IMR-90 (cell line): ENCODE measurements around the gene TSPAN31. TPM values are rescaled to one million over a fixed set of nuclear protein-coding genes. Genes with fewer than 3 reads are reported as not detected.

Experiments
- ATAC-seq: fragments of 200-7000 bp; cut with Tn5 transposase; 2 replicates; pipeline ENCODE4 v1.9.1; 2020; ENCODE audit warnings: low read depth, mild to moderate bottlenecking, moderate library complexity
- BruUV-seq: library from RNA; stranded (reverse); fragments of 400-500 nt; replicated peaks from 2 replicates; lab custom pipeline; 2021; lab: Mats Ljungman, UMichigan
- CTCF ChIA-PET: fragments of 300-600 bp; formaldehyde crosslinking; extraction: SDS; loops from one replicate; lab custom pipeline; 2021; ENCODE audit warnings: antibody characterized with exemption; lab: Yijun Ruan, JAX
- POLR2A ChIA-PET: fragments of 300-600 bp; sonication (Branson Sonifier 250); formaldehyde crosslinking; loops from one replicate; lab custom pipeline; 2022; ENCODE audit warnings: antibody characterized with exemption; ENCODE audit not compliant: unreplicated experiment; lab: Charles Lee
- DNase-seq: peaks from one replicate; pipeline ENCODE4 v3.0.0; 2013
- H2AFZ ChIP-seq: replicated peaks from 2 replicates; pipeline ENCODE3; 2013; ENCODE audit warnings: low read length, mild to moderate bottlenecking; ENCODE audit not compliant: poor library complexity
- H2AK5ac ChIP-seq: 2 replicates; pipeline ENCODE4 v1.6.1; 2013; ENCODE audit warnings: low read depth, low read length, inconsistent platforms
- H2AK9ac ChIP-seq: replicated peaks from 2 replicates; pipeline ENCODE3; 2013; ENCODE audit warnings: mild to moderate bottlenecking, low read depth, low read length, moderate library complexity; ENCODE audit not compliant: poor library complexity
- H2BK120ac ChIP-seq: 2 replicates; pipeline ENCODE4 v1.6.1; 2013; ENCODE audit warnings: low read depth, low read length, inconsistent platforms
- H2BK15ac ChIP-seq: 3 replicates; pipeline ENCODE4 v1.6.1; 2013; ENCODE audit warnings: low read depth, low read length, inconsistent platforms
- H2BK20ac ChIP-seq: 2 replicates; pipeline ENCODE4 v1.6.1; 2013; ENCODE audit warnings: low read depth, mild to moderate bottlenecking, inconsistent platforms, low read length, moderate library complexity
- H2BK5ac ChIP-seq: 2 replicates; pipeline ENCODE4 v1.6.1; 2013; ENCODE audit warnings: mild to moderate bottlenecking, low read depth, low read length, inconsistent platforms; ENCODE audit not compliant: poor library complexity, severe bottlenecking
- H3K14ac ChIP-seq: replicated peaks from 2 replicates; pipeline ENCODE4 v1.6.1; 2013; ENCODE audit warnings: low read depth, low read length, inconsistent platforms
- H3K18ac ChIP-seq: 2 replicates; pipeline ENCODE4 v1.6.1; 2013; ENCODE audit warnings: low read depth, low read length, control low read depth
- H3K23ac ChIP-seq: 2 replicates; pipeline ENCODE4 v1.6.1; 2013; ENCODE audit warnings: low read depth, low read length, inconsistent platforms
- H3K27ac ChIP-seq: 2 replicates; pipeline ENCODE4 v1.5.1; 2013; ENCODE audit warnings: mild to moderate bottlenecking, control low read depth, low read length; ENCODE audit not compliant: insufficient read depth
- H3K27me3 ChIP-seq: 2 replicates; pipeline ENCODE4 v1.6.1; 2013; ENCODE audit warnings: low read length; ENCODE audit not compliant: control insufficient read depth, insufficient read depth
- H3K36me3 ChIP-seq: 2 replicates; pipeline ENCODE4 v1.6.1; 2013; ENCODE audit warnings: low read length, mixed read lengths; ENCODE audit not compliant: control insufficient read depth, insufficient read depth
- H3K4ac ChIP-seq: 2 replicates; pipeline ENCODE4 v1.6.1; 2013; ENCODE audit warnings: low read depth, low read length, inconsistent platforms
- H3K4me1 ChIP-seq: 2 replicates; pipeline ENCODE4 v1.6.1; 2013; ENCODE audit warnings: low read length, mixed read lengths; ENCODE audit not compliant: control insufficient read depth, insufficient read depth
- H3K4me2 ChIP-seq: 2 replicates; pipeline ENCODE4 v1.6.1; 2013; ENCODE audit warnings: low read depth, mild to moderate bottlenecking, control low read depth, low read length, moderate library complexity
- H3K4me3 ChIP-seq: 2 replicates; pipeline ENCODE4 v1.5.1; 2013; ENCODE audit warnings: low read depth, mild to moderate bottlenecking, control low read depth, low read length, moderate library complexity; ENCODE audit not compliant: insufficient read depth
- H3K56ac ChIP-seq: 2 replicates; pipeline ENCODE4 v1.6.1; 2013; ENCODE audit warnings: low read length, inconsistent platforms; ENCODE audit not compliant: insufficient read depth; ENCODE audit errors: extremely low read depth
- H3K79me1 ChIP-seq, 2 experiments: 2 replicates each; pipeline ENCODE4 v1.6.1; 2013; ENCODE audit warnings: low read length in 2 of 2, inconsistent platforms in 1 of 2, low read depth in 1 of 2
- H3K9ac ChIP-seq: 2 replicates; pipeline ENCODE4 v1.6.1; 2013; ENCODE audit warnings: low read depth, low read length, control low read depth
- H3K9me1 ChIP-seq: 2 replicates; pipeline ENCODE4 v1.6.1; 2013; ENCODE audit warnings: low read length, inconsistent platforms; ENCODE audit not compliant: insufficient read depth
- H3K9me3 ChIP-seq: 2 replicates; pipeline ENCODE4 v1.6.1; 2013; ENCODE audit warnings: low read length; ENCODE audit not compliant: control insufficient read depth, insufficient read depth
- H4K20me1 ChIP-seq: 2 replicates; pipeline ENCODE4 v1.6.1; 2013; ENCODE audit warnings: low read length, inconsistent platforms; ENCODE audit not compliant: insufficient read depth
- H4K5ac ChIP-seq: 2 replicates; pipeline ENCODE4 v1.6.1; 2013; ENCODE audit warnings: mild to moderate bottlenecking, low read depth, low read length, control low read depth
- H4K8ac ChIP-seq, 2 experiments: 2 replicates each; pipeline ENCODE4 v1.6.1; 2013; ENCODE audit warnings: low read depth in 2 of 2, low read length in 2 of 2, control low read depth in 1 of 2, inconsistent platforms in 1 of 2
- H4K91ac ChIP-seq: 2 replicates; pipeline ENCODE4 v1.6.1; 2013; ENCODE audit warnings: low read depth, low read length, inconsistent platforms; ENCODE audit not compliant: insufficient read depth
- BHLHE40 ChIP-seq: fragments of 150-350 bp; IDR thresholded peaks from 2 replicates; pipeline ENCODE4 v1.6.1; 2016; ENCODE audit warnings: mild to moderate bottlenecking, low read depth, low read length
- CEBPB ChIP-seq: IDR thresholded peaks from 2 replicates; pipeline ENCODE4 v1.6.1; 2012; ENCODE audit warnings: low read depth, low read length, improper control_type of control experiment
- CHD1 ChIP-seq: IDR thresholded peaks from 2 replicates; pipeline ENCODE4 v1.6.1; 2012; ENCODE audit warnings: low read depth, low read length, improper control_type of control experiment
- CTCF ChIP-seq: conservative IDR thresholded peaks from 2 replicates; pipeline ENCODE4 v1.5.1; 2012; ENCODE audit warnings: mild to moderate bottlenecking, low read depth, low read length, improper control_type of control experiment
- ELK1 ChIP-seq: fragments of 150-350 bp; IDR thresholded peaks from 2 replicates; pipeline ENCODE4 v1.6.1; 2016; ENCODE audit warnings: low read depth, mild to moderate bottlenecking, low read length, moderate library complexity, borderline replicate concordance
- MAFK ChIP-seq: IDR thresholded peaks from 2 replicates; pipeline ENCODE4 v1.6.1; 2012; ENCODE audit warnings: low read depth, low read length, improper control_type of control experiment
- MAZ ChIP-seq: IDR thresholded peaks from 2 replicates; pipeline ENCODE4 v1.6.1; 2012; ENCODE audit warnings: low read depth, mild to moderate bottlenecking, low read length, improper control_type of control experiment, moderate library complexity, borderline replicate concordance
- MXI1 ChIP-seq: IDR thresholded peaks from 2 replicates; pipeline ENCODE4 v1.6.1; 2012; ENCODE audit warnings: low read depth, mild to moderate bottlenecking, low read length, moderate library complexity, borderline replicate concordance
- NFE2L2 ChIP-seq: fragments of 150-350 bp; IDR thresholded peaks from 2 replicates; pipeline ENCODE4 v1.6.1; 2016; ENCODE audit warnings: low read depth, mild to moderate bottlenecking, low read length
- POLR2A ChIP-seq: IDR thresholded peaks from 2 replicates; pipeline ENCODE4 v1.6.1; 2012; ENCODE audit warnings: mild to moderate bottlenecking, low read depth, low read length
- RAD21 ChIP-seq: IDR thresholded peaks from 2 replicates; pipeline ENCODE4 v1.6.1; 2012; ENCODE audit warnings: low read length, improper control_type of control experiment
- RCOR1 ChIP-seq: IDR thresholded peaks from 2 replicates; pipeline ENCODE4 v1.6.1; 2012; ENCODE audit warnings: mild to moderate bottlenecking, low read length, improper control_type of control experiment; ENCODE audit not compliant: insufficient replicate concordance
- RFX5 ChIP-seq: IDR thresholded peaks from 2 replicates; pipeline ENCODE4 v1.8.0; 2012; ENCODE audit warnings: low read depth, mild to moderate bottlenecking, low read length, moderate library complexity
- SMC3 ChIP-seq: fragments of 150-350 bp; IDR thresholded peaks from 2 replicates; pipeline ENCODE4 v1.6.1; 2016; ENCODE audit warnings: low read depth, mild to moderate bottlenecking, antibody characterized with exemption, low read length, moderate library complexity
- USF2 ChIP-seq: fragments of 150-350 bp; IDR thresholded peaks from 2 replicates; pipeline ENCODE4 v1.6.1; 2017; ENCODE audit warnings: mild to moderate bottlenecking, antibody characterized with exemption, low read length, low read depth
- WGBS, 2 experiments: methylation state at CpG; one replicate each; pipeline versions ENCODE4 v1.1.5 to v1.1.7; 2013; ENCODE audit warnings: missing lambda C conversion rate in 2 of 2; ENCODE audit not compliant: insufficient read length in 1 of 2; ENCODE audit errors: extremely low coverage in 2 of 2; 5-methylcytosine and 5-hydroxymethylcytosine counted together
- dilution Hi-C: fragments of 300-500 bp; cut with HindIII; formaldehyde crosslinking; loops from one replicate; pipeline ENCODE4 v1.14.3; 2018; ENCODE audit warnings: low sequenced_read_pairs; ENCODE audit not compliant: unreplicated experiment
- in situ Hi-C: fragments of 300-500 bp; cut with MboI; formaldehyde crosslinking; loops from 3 replicates; pipeline ENCODE4 v1.14.3; 2019; ENCODE audit warnings: low sequenced_read_pairs, inconsistent platforms, mixed read lengths
- intact Hi-C: fragments of 100-400 bp; cut with micrococcal nuclease; formaldehyde crosslinking; loops from 2 replicates; pipeline ENCODE4 v1.10.0; 2022
- polyA plus RNA-seq, 3 experiments: library from polyadenylated mRNA; depleted of rRNA; stranded (reverse); fragments of >200 nt; gene quantifications; 2 replicates each; pipeline ENCODE4 v1.2.3, GENCODE V29; 2012; ENCODE audit warnings: low replicate concordance in 1 of 3
- total RNA-seq: library from RNA; depleted of rRNA; stranded (reverse); fragments of >200 nt; gene quantifications from 2 replicates; pipeline ENCODE4 v1.2.3, GENCODE V29; 2012

TSPAN31 gene
- total and polyA plus RNA-seq, 2 of the 4 experiments (the other 2 are of a cell fraction), result 12.3 to 71.2 TPM

- H3K27me3 ChIP-seq, result peaks cover 44% of the 10 kb centered on the region
- H3K4me1 ChIP-seq, result 0 out of 2 replicates have a peak, but pooled peaks cover 4% of the 10 kb centered on the region
- ATAC-seq (no peak), DNase-seq (no peak)
- intact Hi-C loops, result no loop called here
- H2AK9ac ChIP-seq, result no peak overlapping the region
- H3K36me3 ChIP-seq, result peaks cover 6% of the 10 kb centered on the region; the same call in 1 of the 2 replicates
- no peak overlapping the region for H2AFZ ChIP-seq
- no peak overlapping the region for H2BK20ac ChIP-seq
- no TSS peak for BruUV-seq
- no peak overlapping the region for H3K18ac ChIP-seq
- H3K27ac ChIP-seq, result no peak overlapping the region
- no peak overlapping the region for H3K23ac ChIP-seq
- POLR2A ChIA-PET, result no interaction called here
- whole genome bisulfite sequencing, 2 experiments, result 81% methylated on average over 6 of the region's 13 CpGs; no CpG with 5 or more reads in 1 of the 2 experiments
- H2BK5ac ChIP-seq, result no peak overlapping the region
- dilution Hi-C loops, result no loop called here
- H4K8ac ChIP-seq, result no peak overlapping the region
- H4K91ac ChIP-seq, result no peak overlapping the region
- peaks cover 16% of the 10 kb centered on the region; the same call in 1 of the 2 replicates for H4K20me1 ChIP-seq
- no peak overlapping the region for H2AK5ac ChIP-seq
- in situ Hi-C loops, result loop anchor here (10.0 kb wide), 1 partner anchor 146 kb away; no protein-coding TSS in a partner anchor
- H4K5ac ChIP-seq, result no peak overlapping the region
- no peak overlapping the region for H3K56ac ChIP-seq
- no peak overlapping the region for H2BK15ac ChIP-seq
- no peaks in the 10 kb centered on the region for H3K9me3 ChIP-seq
- 0 out of 2 replicates have a peak, but pooled peaks cover 6% of the 10 kb centered on the region for H3K9me1 ChIP-seq
- no peak overlapping the region for H3K4me2 ChIP-seq
- no peak overlapping the region for H3K4ac ChIP-seq
- H2BK120ac ChIP-seq, result no peak overlapping the region
- H3K14ac ChIP-seq, result no peak overlapping the region
- H3K4me3 ChIP-seq, result no peak overlapping the region
- no peak overlapping the region for H3K9ac ChIP-seq
- H3K79me1 ChIP-seq, result peaks cover 0 to 17% of the 10 kb centered on the region in 2 experiments; a peak in 1 of 4 replicates
- CTCF ChIA-PET, result no interaction called here
- no peak for TF ChIP-seq RCOR1
- no peak for TF ChIP-seq MAFK
- TF ChIP-seq CTCF, result no peak
- no peak for TF ChIP-seq RAD21
- no peak for TF ChIP-seq CHD1
- no peak for TF ChIP-seq POLR2A
- no peak for TF ChIP-seq MXI1
- TF ChIP-seq SMC3, result no peak
- TF ChIP-seq ELK1, result no peak
- no peak for TF ChIP-seq USF2
- no peak for TF ChIP-seq BHLHE40
- TF ChIP-seq MAZ, result no peak
- no peak for TF ChIP-seq CEBPB
- no peak for TF ChIP-seq RFX5
- no peak for TF ChIP-seq NFE2L2
Measured at GRCh38 chr12:57730336-57731067, 14.3 kb upstream of the TSPAN31 start.
